ENCODE results near the gene MPHOSPH6.

GRCh38 chr16:82192665-82193064 lies 22.6 kb upstream of the MPHOSPH6 start:
- TF ChIP-seq GATA2 (IDR thresholded peaks at IDR 0.05; ENCODE audit: low read depth, low read length): no peak
- TF ChIP-seq GATA3 (IDR thresholded peaks at IDR 0.05; ENCODE audit: low read depth, low read length): no peak
